PC-9 (cell line): ENCODE results near the gene PVALEF. TPM values are rescaled to one million over a fixed set of nuclear protein-coding genes. Genes with fewer than 3 reads are reported as not detected.
A peak's percentile ranks its signal among the peaks of the same experiment; 100 is the strongest.

Source experiments
- BruUV-seq: library from RNA; stranded (reverse); fragments of 400-500 nt; replicated peaks from 2 replicates; lab custom pipeline; 2021; lab: Mats Ljungman, UMichigan
- CTCF ChIA-PET: fragments of 300-600 bp; sonication (Branson Sonifier 250); formaldehyde crosslinking; loops from one replicate; lab custom pipeline; 2022; ENCODE audit warnings: antibody characterized with exemption; lab: Charles Lee
- POLR2A ChIA-PET: fragments of 300-600 bp; sonication (Branson Sonifier 250); formaldehyde crosslinking; loops from one replicate; lab custom pipeline; 2022; ENCODE audit warnings: antibody characterized with exemption; ENCODE audit not compliant: unreplicated experiment; lab: Charles Lee
- DNase-seq, 2 experiments: peaks; one replicate each; pipeline versions ENCODE4 v3.0.0 to v3.0.0-alpha.2; 2015 to 2022; ENCODE audit warnings: mixed read lengths in 1 of 2
- H2AFZ ChIP-seq: fragments of 200-600 bp; sonication (generic); 2 replicates; pipeline ENCODE4 v1.8.1; 2017; ENCODE audit warnings: antibody characterized with exemption
- H3F3A ChIP-seq: fragments of 200-600 bp; sonication (generic); 2 replicates; pipeline ENCODE4 v1.8.1; 2017; ENCODE audit warnings: antibody characterized with exemption, mild to moderate bottlenecking, low read depth; ENCODE audit not compliant: insufficient read depth
- H3K27ac ChIP-seq: fragments of 200-600 bp; sonication (generic); 2 replicates; pipeline ENCODE4 v1.6.1; 2016; ENCODE audit warnings: mixed run types
- H3K27me3 ChIP-seq: fragments of 200-600 bp; sonication (generic); 2 replicates; pipeline ENCODE4 v1.6.1; 2016; ENCODE audit warnings: low read depth, mixed run types; ENCODE audit not compliant: insufficient read depth
- H3K36me3 ChIP-seq: fragments of 200-600 bp; sonication (generic); 2 replicates; pipeline ENCODE4 v1.6.1; 2016; ENCODE audit warnings: low read depth, mixed run types
- H3K4me1 ChIP-seq: fragments of 200-600 bp; sonication (generic); replicated peaks from 2 replicates; pipeline ENCODE4 v1.6.1; 2016; ENCODE audit warnings: mixed run types; ENCODE audit not compliant: insufficient read depth
- H3K4me2 ChIP-seq: fragments of 200-600 bp; sonication (generic); 2 replicates; pipeline ENCODE4 v1.6.1; 2017; ENCODE audit warnings: mixed run types
- H3K4me3 ChIP-seq: fragments of 200-600 bp; sonication (generic); 2 replicates; pipeline ENCODE4 v1.6.1; 2016; ENCODE audit warnings: mixed run types
- H3K79me2 ChIP-seq: fragments of 200-600 bp; sonication (generic); 2 replicates; pipeline ENCODE4 v1.6.1; 2017; ENCODE audit warnings: low read depth, mixed run types
- H3K9me2 ChIP-seq: fragments of 200-600 bp; sonication (generic); 2 replicates; pipeline ENCODE4 v1.8.1; 2017; ENCODE audit warnings: mild to moderate bottlenecking; ENCODE audit not compliant: insufficient read depth
- H3K9me3 ChIP-seq: fragments of 200-600 bp; sonication (generic); 2 replicates; pipeline ENCODE4 v1.8.1; 2016; ENCODE audit warnings: low read depth; ENCODE audit not compliant: insufficient read depth
- H4K20me1 ChIP-seq: fragments of 200-600 bp; sonication (generic); 2 replicates; pipeline ENCODE4 v1.8.1; 2017; ENCODE audit not compliant: insufficient read depth
- EZH2 ChIP-seq: fragments of 200-600 bp; sonication (generic); IDR thresholded peaks from 2 replicates; pipeline ENCODE4 v1.8.0; 2017; ENCODE audit warnings: antibody characterized with exemption, low read depth
- intact Hi-C: fragments of 100-400 bp; cut with micrococcal nuclease; formaldehyde crosslinking; loops from one replicate; pipeline ENCODE4 v1.10.0; 2022; ENCODE audit not compliant: unreplicated experiment
- total RNA-seq: library from RNA; stranded (reverse); gene quantifications from 2 replicates; pipeline ENCODE4 v1.2.3, GENCODE V29; 2021
- TF ChIP-seq, protein P1 (sequence below): fragments of 200-600 bp; sonication (generic); conservative IDR thresholded peaks from 2 replicates; pipeline ENCODE4 v1.6.1; 2017; ENCODE audit warnings: mixed run types, antibody characterized with exemption, mild to moderate bottlenecking, moderate library complexity

The PVALEF gene
- total RNA-seq, 1 experiment from 2014 or later = not detected

DNA sequence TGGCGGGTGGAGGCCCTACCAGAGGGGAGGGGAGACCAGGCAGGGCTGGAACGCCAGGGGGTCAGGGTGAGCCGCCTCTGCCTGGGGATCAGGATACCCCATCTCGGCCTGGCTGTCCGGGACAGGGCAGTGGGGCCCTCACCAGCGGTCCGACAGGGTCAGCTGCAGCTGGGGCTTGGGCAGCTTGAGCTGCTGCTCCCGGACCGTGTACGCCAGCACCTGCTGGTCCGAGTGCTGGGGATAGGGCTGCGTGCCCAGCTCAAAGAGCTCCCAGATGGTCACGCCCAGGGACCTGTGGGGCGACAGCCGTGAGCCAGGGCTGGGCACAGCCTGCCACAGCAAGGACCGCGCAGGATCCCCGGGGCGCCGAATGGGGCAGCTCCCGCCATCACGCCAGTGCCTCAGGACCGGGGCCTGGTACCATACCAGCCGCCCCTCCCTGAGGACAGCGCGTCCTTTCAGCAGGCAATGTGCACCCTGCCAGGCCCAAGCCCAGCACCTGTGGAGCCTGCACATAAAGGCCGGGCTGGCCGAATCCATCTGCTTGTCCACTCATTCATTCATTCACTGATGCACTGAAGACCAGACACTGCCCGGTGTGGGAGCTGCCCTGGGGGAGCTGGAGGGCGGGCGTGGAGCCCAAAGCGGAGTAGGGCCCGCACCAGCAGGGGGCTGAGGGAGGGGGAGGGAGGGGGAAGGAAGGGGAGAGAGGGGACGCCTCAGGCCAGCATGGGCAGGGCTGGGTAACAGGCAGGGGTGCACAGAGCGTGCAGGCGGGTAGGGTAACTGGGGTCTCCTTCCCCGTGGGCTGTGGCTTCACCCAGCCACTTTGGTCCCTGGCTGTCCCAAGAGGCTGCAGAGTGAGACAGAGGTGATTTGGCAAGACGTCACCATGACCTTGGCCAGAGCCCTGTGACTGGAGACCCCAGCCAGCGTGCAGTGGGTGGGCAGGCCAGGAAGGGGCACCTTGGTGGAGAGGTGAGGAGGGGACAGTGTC lies 42.0 kb upstream of the PVALEF start:
- H3K79me2 ChIP-seq = no peaks in the 10 kb centered on the region
- no peaks in the 10 kb centered on the region for H3K9me3 ChIP-seq
- DNase-seq = no peak
- POLR2A ChIA-PET = no interaction called here
- H3K4me3 ChIP-seq = no peak overlapping the region
- no peak overlapping the region for H3K27ac ChIP-seq
- H3K4me1 ChIP-seq = no peaks in the 10 kb centered on the region
- H2AFZ ChIP-seq = no peak overlapping the region
- H3K9me2 ChIP-seq = no peaks in the 10 kb centered on the region
- no TSS peak for BruUV-seq
- H4K20me1 ChIP-seq = no peaks in the 10 kb centered on the region
- TF ChIP-seq EZH2 = no peak
- TF ChIP-seq, protein P1, sequence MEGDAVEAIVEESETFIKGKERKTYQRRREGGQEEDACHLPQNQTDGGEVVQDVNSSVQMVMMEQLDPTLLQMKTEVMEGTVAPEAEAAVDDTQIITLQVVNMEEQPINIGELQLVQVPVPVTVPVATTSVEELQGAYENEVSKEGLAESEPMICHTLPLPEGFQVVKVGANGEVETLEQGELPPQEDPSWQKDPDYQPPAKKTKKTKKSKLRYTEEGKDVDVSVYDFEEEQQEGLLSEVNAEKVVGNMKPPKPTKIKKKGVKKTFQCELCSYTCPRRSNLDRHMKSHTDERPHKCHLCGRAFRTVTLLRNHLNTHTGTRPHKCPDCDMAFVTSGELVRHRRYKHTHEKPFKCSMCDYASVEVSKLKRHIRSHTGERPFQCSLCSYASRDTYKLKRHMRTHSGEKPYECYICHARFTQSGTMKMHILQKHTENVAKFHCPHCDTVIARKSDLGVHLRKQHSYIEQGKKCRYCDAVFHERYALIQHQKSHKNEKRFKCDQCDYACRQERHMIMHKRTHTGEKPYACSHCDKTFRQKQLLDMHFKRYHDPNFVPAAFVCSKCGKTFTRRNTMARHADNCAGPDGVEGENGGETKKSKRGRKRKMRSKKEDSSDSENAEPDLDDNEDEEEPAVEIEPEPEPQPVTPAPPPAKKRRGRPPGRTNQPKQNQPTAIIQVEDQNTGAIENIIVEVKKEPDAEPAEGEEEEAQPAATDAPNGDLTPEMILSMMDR = no peak
- H3F3A ChIP-seq = no peaks in the 10 kb centered on the region
- no peak overlapping the region for H3K4me2 ChIP-seq
- no peaks in the 10 kb centered on the region for H3K36me3 ChIP-seq
- no peaks in the 10 kb centered on the region for H3K27me3 ChIP-seq
- intact Hi-C loops = no loop called here
- CTCF ChIA-PET = no interaction called here

DNA sequence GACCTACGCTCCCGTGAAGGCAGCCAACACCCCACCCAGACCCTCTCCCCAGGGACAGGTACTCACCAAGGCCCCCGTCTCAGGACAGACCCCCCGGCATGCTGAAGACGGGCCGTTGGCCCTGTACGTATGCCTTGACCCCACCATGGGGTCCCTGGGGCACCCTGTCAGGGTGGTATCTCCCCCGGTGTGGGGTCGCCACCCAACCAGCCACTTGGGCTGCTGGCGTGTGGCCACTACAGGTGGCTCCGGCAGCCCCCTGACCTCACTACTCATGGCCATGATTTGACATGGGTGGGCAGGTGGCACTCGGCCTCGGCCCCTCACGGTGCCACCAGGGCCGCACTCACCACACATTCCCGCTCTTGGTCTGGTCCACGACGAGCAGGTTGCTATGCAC lies 40.9 kb upstream of the PVALEF start:
- Histone ChIP-seq H3K27ac (no peak overlapping the region), H3K9me3 (no peaks in the 10 kb centered on the region), H3K9me2 (no peaks in the 10 kb centered on the region), H3K27me3 (no peaks in the 10 kb centered on the region), H3K79me2 (no peaks in the 10 kb centered on the region), H3F3A (no peaks in the 10 kb centered on the region), H2AFZ (no peak overlapping the region), H3K4me1 (no peaks in the 10 kb centered on the region), H4K20me1 (no peaks in the 10 kb centered on the region), H3K4me2 (no peak overlapping the region), H3K4me3 (no peak overlapping the region), H3K36me3 (no peaks in the 10 kb centered on the region)
- ChIA-PET CTCF (no interaction called here), POLR2A (no interaction called here)
- intact Hi-C loops = no loop called here
- no peak for DNase-seq
- no TSS peak for BruUV-seq
- TF ChIP-seq EZH2 = no peak
- TF ChIP-seq, protein P1 = no peak

DNA sequence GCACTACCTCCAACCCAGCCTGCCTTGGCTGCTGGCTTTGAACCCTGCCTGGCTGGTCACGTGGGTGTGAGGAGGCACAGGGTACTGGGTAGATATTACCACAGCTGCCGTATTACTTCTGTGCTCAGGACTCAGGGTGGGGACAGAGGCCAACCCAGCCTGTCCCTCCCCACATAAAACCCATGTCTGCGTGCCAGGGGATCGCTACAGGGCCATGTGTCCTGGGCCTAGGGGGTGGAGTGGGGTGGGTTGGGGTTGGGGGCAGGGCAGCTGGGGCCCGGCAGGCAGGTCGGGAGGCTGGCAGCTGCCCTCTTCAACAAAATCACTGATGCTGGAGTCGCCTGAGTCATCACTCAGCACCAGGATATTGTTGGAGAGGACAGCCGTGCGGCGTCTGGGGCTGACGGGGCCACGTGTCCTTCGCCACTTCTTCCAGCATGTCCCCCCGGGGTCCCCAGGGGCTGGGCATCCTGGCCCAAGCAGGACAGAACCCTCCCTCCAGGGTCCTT lies 39.7 kb upstream of the PVALEF start:
- Histone ChIP-seq H3F3A (no peaks in the 10 kb centered on the region), H3K4me1 (no peaks in the 10 kb centered on the region), H3K27me3 (no peaks in the 10 kb centered on the region), H3K9me2 (no peaks in the 10 kb centered on the region), H3K4me2 (no peak overlapping the region), H3K9me3 (no peaks in the 10 kb centered on the region), H3K27ac (no peak overlapping the region), H3K36me3 (no peaks in the 10 kb centered on the region), H3K4me3 (no peak overlapping the region), H2AFZ (no peak overlapping the region), H4K20me1 (no peaks in the 10 kb centered on the region), H3K79me2 (no peaks in the 10 kb centered on the region)
- BruUV-seq = no TSS peak
- DNase-seq = peak in 1 of 2 experiments; percentile 40
- intact Hi-C loops = no loop called here
- no peak for TF ChIP-seq EZH2
- TF ChIP-seq, protein P1 = no peak
- ChIA-PET POLR2A (no interaction called here), CTCF (no interaction called here)
